ENCODE measurements around the gene DOC2A.

DNA sequence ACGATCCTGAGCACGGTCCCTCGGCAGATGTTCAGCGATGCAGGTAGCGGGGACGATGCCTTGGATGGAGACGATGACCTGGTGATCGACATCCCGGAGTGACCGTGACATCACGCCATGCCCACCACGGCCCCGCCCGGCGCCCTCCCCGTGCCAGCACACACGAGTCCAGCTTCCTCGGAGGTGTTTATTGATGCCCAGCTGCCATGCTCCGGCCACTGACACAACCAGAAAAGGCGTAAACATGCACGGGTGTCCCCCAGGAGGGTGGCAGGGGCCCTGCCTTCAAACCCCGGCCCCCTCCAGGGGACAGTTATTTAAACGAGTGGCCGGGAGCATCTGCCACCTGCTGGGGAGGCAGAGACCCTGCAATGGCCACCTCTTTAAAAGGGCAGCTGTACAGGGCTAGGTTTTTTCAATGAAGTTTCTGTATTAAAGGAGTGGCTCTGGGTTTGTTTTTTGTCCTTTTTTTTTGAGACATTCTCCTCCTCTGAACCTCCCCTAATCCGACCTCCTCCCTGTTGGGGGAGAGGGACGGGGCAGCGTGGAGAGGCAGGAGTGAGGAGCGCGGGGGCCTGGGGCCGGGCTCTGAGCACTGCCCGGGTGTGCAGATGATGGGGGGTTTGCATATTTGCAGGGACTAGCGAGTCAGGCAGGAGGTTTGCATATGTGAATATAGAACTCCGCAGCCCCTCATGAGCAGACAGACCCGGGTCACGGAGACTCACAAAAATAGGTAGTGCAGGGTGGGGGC is 5.3 kb downstream of the DOC2A start:
- TF ChIP-seq, protein P1, sequence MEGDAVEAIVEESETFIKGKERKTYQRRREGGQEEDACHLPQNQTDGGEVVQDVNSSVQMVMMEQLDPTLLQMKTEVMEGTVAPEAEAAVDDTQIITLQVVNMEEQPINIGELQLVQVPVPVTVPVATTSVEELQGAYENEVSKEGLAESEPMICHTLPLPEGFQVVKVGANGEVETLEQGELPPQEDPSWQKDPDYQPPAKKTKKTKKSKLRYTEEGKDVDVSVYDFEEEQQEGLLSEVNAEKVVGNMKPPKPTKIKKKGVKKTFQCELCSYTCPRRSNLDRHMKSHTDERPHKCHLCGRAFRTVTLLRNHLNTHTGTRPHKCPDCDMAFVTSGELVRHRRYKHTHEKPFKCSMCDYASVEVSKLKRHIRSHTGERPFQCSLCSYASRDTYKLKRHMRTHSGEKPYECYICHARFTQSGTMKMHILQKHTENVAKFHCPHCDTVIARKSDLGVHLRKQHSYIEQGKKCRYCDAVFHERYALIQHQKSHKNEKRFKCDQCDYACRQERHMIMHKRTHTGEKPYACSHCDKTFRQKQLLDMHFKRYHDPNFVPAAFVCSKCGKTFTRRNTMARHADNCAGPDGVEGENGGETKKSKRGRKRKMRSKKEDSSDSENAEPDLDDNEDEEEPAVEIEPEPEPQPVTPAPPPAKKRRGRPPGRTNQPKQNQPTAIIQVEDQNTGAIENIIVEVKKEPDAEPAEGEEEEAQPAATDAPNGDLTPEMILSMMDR (IDR thresholded peaks at IDR 0.05): peak; percentile 49 to 80 (median 75)
- no peak for TF ChIP-seq POLR2A (IDR thresholded peaks at IDR 0.05)
